IMR-90 (cell line): Measurements from ENCODE around the gene HUS1B. TPM values are rescaled to one million over a fixed set of nuclear protein-coding genes. Genes with fewer than 3 reads are reported as not detected.

Experiments
- ATAC-seq: fragments of 200-7000 bp; cut with Tn5 transposase; 2 replicates; pipeline ENCODE4 v1.9.1; 2020; ENCODE audit warnings: low read depth, mild to moderate bottlenecking, moderate library complexity
- BruUV-seq: library from RNA; stranded (reverse); fragments of 400-500 nt; replicated peaks from 2 replicates; lab custom pipeline; 2021; lab: Mats Ljungman, UMichigan
- CTCF ChIA-PET: fragments of 300-600 bp; formaldehyde crosslinking; extraction: SDS; loops from one replicate; lab custom pipeline; 2021; ENCODE audit warnings: antibody characterized with exemption; lab: Yijun Ruan, JAX
- POLR2A ChIA-PET: fragments of 300-600 bp; sonication (Branson Sonifier 250); formaldehyde crosslinking; loops from one replicate; lab custom pipeline; 2022; ENCODE audit warnings: antibody characterized with exemption; ENCODE audit not compliant: unreplicated experiment; lab: Charles Lee
- DNase-seq: peaks from one replicate; pipeline ENCODE4 v3.0.0; 2013
- H2AFZ ChIP-seq: replicated peaks from 2 replicates; pipeline ENCODE3; 2013; ENCODE audit warnings: low read length, mild to moderate bottlenecking; ENCODE audit not compliant: poor library complexity
- H2AK5ac ChIP-seq: 2 replicates; pipeline ENCODE4 v1.6.1; 2013; ENCODE audit warnings: low read depth, low read length, inconsistent platforms
- H2AK9ac ChIP-seq: replicated peaks from 2 replicates; pipeline ENCODE3; 2013; ENCODE audit warnings: mild to moderate bottlenecking, low read depth, low read length, moderate library complexity; ENCODE audit not compliant: poor library complexity
- H2BK120ac ChIP-seq: 2 replicates; pipeline ENCODE4 v1.6.1; 2013; ENCODE audit warnings: low read depth, low read length, inconsistent platforms
- H2BK15ac ChIP-seq: 3 replicates; pipeline ENCODE4 v1.6.1; 2013; ENCODE audit warnings: low read depth, low read length, inconsistent platforms
- H2BK20ac ChIP-seq: 2 replicates; pipeline ENCODE4 v1.6.1; 2013; ENCODE audit warnings: low read depth, mild to moderate bottlenecking, inconsistent platforms, low read length, moderate library complexity
- H2BK5ac ChIP-seq: 2 replicates; pipeline ENCODE4 v1.6.1; 2013; ENCODE audit warnings: mild to moderate bottlenecking, low read depth, low read length, inconsistent platforms; ENCODE audit not compliant: poor library complexity, severe bottlenecking
- H3K14ac ChIP-seq: replicated peaks from 2 replicates; pipeline ENCODE4 v1.6.1; 2013; ENCODE audit warnings: low read depth, low read length, inconsistent platforms
- H3K18ac ChIP-seq: 2 replicates; pipeline ENCODE4 v1.6.1; 2013; ENCODE audit warnings: low read depth, low read length, control low read depth
- H3K23ac ChIP-seq: 2 replicates; pipeline ENCODE4 v1.6.1; 2013; ENCODE audit warnings: low read depth, low read length, inconsistent platforms
- H3K27ac ChIP-seq: 2 replicates; pipeline ENCODE4 v1.5.1; 2013; ENCODE audit warnings: mild to moderate bottlenecking, control low read depth, low read length; ENCODE audit not compliant: insufficient read depth
- H3K27me3 ChIP-seq: 2 replicates; pipeline ENCODE4 v1.6.1; 2013; ENCODE audit warnings: low read length; ENCODE audit not compliant: control insufficient read depth, insufficient read depth
- H3K36me3 ChIP-seq: 2 replicates; pipeline ENCODE4 v1.6.1; 2013; ENCODE audit warnings: low read length, mixed read lengths; ENCODE audit not compliant: control insufficient read depth, insufficient read depth
- H3K4ac ChIP-seq: 2 replicates; pipeline ENCODE4 v1.6.1; 2013; ENCODE audit warnings: low read depth, low read length, inconsistent platforms
- H3K4me1 ChIP-seq: 2 replicates; pipeline ENCODE4 v1.6.1; 2013; ENCODE audit warnings: low read length, mixed read lengths; ENCODE audit not compliant: control insufficient read depth, insufficient read depth
- H3K4me2 ChIP-seq: 2 replicates; pipeline ENCODE4 v1.6.1; 2013; ENCODE audit warnings: low read depth, mild to moderate bottlenecking, control low read depth, low read length, moderate library complexity
- H3K4me3 ChIP-seq: 2 replicates; pipeline ENCODE4 v1.5.1; 2013; ENCODE audit warnings: low read depth, mild to moderate bottlenecking, control low read depth, low read length, moderate library complexity; ENCODE audit not compliant: insufficient read depth
- H3K56ac ChIP-seq: 2 replicates; pipeline ENCODE4 v1.6.1; 2013; ENCODE audit warnings: low read length, inconsistent platforms; ENCODE audit not compliant: insufficient read depth; ENCODE audit errors: extremely low read depth
- H3K79me1 ChIP-seq, 2 experiments: 2 replicates each; pipeline ENCODE4 v1.6.1; 2013; ENCODE audit warnings: low read length in 2 of 2, inconsistent platforms in 1 of 2, low read depth in 1 of 2
- H3K9ac ChIP-seq: 2 replicates; pipeline ENCODE4 v1.6.1; 2013; ENCODE audit warnings: low read depth, low read length, control low read depth
- H3K9me1 ChIP-seq: 2 replicates; pipeline ENCODE4 v1.6.1; 2013; ENCODE audit warnings: low read length, inconsistent platforms; ENCODE audit not compliant: insufficient read depth
- H3K9me3 ChIP-seq: 2 replicates; pipeline ENCODE4 v1.6.1; 2013; ENCODE audit warnings: low read length; ENCODE audit not compliant: control insufficient read depth, insufficient read depth
- H4K20me1 ChIP-seq: 2 replicates; pipeline ENCODE4 v1.6.1; 2013; ENCODE audit warnings: low read length, inconsistent platforms; ENCODE audit not compliant: insufficient read depth
- H4K5ac ChIP-seq: 2 replicates; pipeline ENCODE4 v1.6.1; 2013; ENCODE audit warnings: mild to moderate bottlenecking, low read depth, low read length, control low read depth
- H4K8ac ChIP-seq, 2 experiments: 2 replicates each; pipeline ENCODE4 v1.6.1; 2013; ENCODE audit warnings: low read depth in 2 of 2, low read length in 2 of 2, control low read depth in 1 of 2, inconsistent platforms in 1 of 2
- H4K91ac ChIP-seq: 2 replicates; pipeline ENCODE4 v1.6.1; 2013; ENCODE audit warnings: low read depth, low read length, inconsistent platforms; ENCODE audit not compliant: insufficient read depth
- BHLHE40 ChIP-seq: fragments of 150-350 bp; IDR thresholded peaks from 2 replicates; pipeline ENCODE4 v1.6.1; 2016; ENCODE audit warnings: mild to moderate bottlenecking, low read depth, low read length
- CEBPB ChIP-seq: IDR thresholded peaks from 2 replicates; pipeline ENCODE4 v1.6.1; 2012; ENCODE audit warnings: low read depth, low read length, improper control_type of control experiment
- CHD1 ChIP-seq: IDR thresholded peaks from 2 replicates; pipeline ENCODE4 v1.6.1; 2012; ENCODE audit warnings: low read depth, low read length, improper control_type of control experiment
- CTCF ChIP-seq: conservative IDR thresholded peaks from 2 replicates; pipeline ENCODE4 v1.5.1; 2012; ENCODE audit warnings: mild to moderate bottlenecking, low read depth, low read length, improper control_type of control experiment
- FOS ChIP-seq: fragments of 150-350 bp; IDR thresholded peaks from 2 replicates; pipeline ENCODE4 v1.6.1; 2016; ENCODE audit warnings: low read depth, low read length
- MAFK ChIP-seq: IDR thresholded peaks from 2 replicates; pipeline ENCODE4 v1.6.1; 2012; ENCODE audit warnings: low read depth, low read length, improper control_type of control experiment
- MAZ ChIP-seq: IDR thresholded peaks from 2 replicates; pipeline ENCODE4 v1.6.1; 2012; ENCODE audit warnings: low read depth, mild to moderate bottlenecking, low read length, improper control_type of control experiment, moderate library complexity, borderline replicate concordance
- MXI1 ChIP-seq: IDR thresholded peaks from 2 replicates; pipeline ENCODE4 v1.6.1; 2012; ENCODE audit warnings: low read depth, mild to moderate bottlenecking, low read length, moderate library complexity, borderline replicate concordance
- NFE2L2 ChIP-seq: fragments of 150-350 bp; IDR thresholded peaks from 2 replicates; pipeline ENCODE4 v1.6.1; 2016; ENCODE audit warnings: low read depth, mild to moderate bottlenecking, low read length
- POLR2A ChIP-seq: IDR thresholded peaks from 2 replicates; pipeline ENCODE4 v1.6.1; 2012; ENCODE audit warnings: mild to moderate bottlenecking, low read depth, low read length
- RAD21 ChIP-seq: IDR thresholded peaks from 2 replicates; pipeline ENCODE4 v1.6.1; 2012; ENCODE audit warnings: low read length, improper control_type of control experiment
- RCOR1 ChIP-seq: IDR thresholded peaks from 2 replicates; pipeline ENCODE4 v1.6.1; 2012; ENCODE audit warnings: mild to moderate bottlenecking, low read length, improper control_type of control experiment; ENCODE audit not compliant: insufficient replicate concordance
- RFX5 ChIP-seq: IDR thresholded peaks from 2 replicates; pipeline ENCODE4 v1.8.0; 2012; ENCODE audit warnings: low read depth, mild to moderate bottlenecking, low read length, moderate library complexity
- SMC3 ChIP-seq: fragments of 150-350 bp; IDR thresholded peaks from 2 replicates; pipeline ENCODE4 v1.6.1; 2016; ENCODE audit warnings: low read depth, mild to moderate bottlenecking, antibody characterized with exemption, low read length, moderate library complexity
- whole genome bisulfite sequencing, 2 experiments: methylation state at CpG; one replicate each; pipeline versions ENCODE4 v1.1.5 to v1.1.7; 2013; ENCODE audit warnings: missing lambda C conversion rate in 2 of 2; ENCODE audit not compliant: insufficient read length in 1 of 2; ENCODE audit errors: extremely low coverage in 2 of 2; 5-methylcytosine and 5-hydroxymethylcytosine counted together
- dilution Hi-C: fragments of 300-500 bp; cut with HindIII; formaldehyde crosslinking; loops from one replicate; pipeline ENCODE4 v1.14.3; 2018; ENCODE audit warnings: low sequenced_read_pairs; ENCODE audit not compliant: unreplicated experiment
- in situ Hi-C: fragments of 300-500 bp; cut with MboI; formaldehyde crosslinking; loops from 3 replicates; pipeline ENCODE4 v1.14.3; 2019; ENCODE audit warnings: low sequenced_read_pairs, inconsistent platforms, mixed read lengths
- intact Hi-C: fragments of 100-400 bp; cut with micrococcal nuclease; formaldehyde crosslinking; loops from 2 replicates; pipeline ENCODE4 v1.10.0; 2022
- polyA plus RNA-seq, 3 experiments: library from polyadenylated mRNA; depleted of rRNA; stranded (reverse); fragments of >200 nt; gene quantifications; 2 replicates each; pipeline ENCODE4 v1.2.3, GENCODE V29; 2012; ENCODE audit warnings: low replicate concordance in 1 of 3
- total RNA-seq: library from RNA; depleted of rRNA; stranded (reverse); fragments of >200 nt; gene quantifications from 2 replicates; pipeline ENCODE4 v1.2.3, GENCODE V29; 2012
- TF ChIP-seq, protein P1 (sequence below): fragments of 150-350 bp; IDR thresholded peaks from 2 replicates; pipeline ENCODE4 v1.6.1; 2017; ENCODE audit warnings: mild to moderate bottlenecking, antibody characterized with exemption, low read length, low read depth

Gene HUS1B
- total and polyA plus RNA-seq, 2 of the 4 experiments (the other 2 are of a cell fraction) = 0.36 to 0.39 TPM

GRCh38 chr6:692356-692851, 35.5 kb upstream of the HUS1B start:
- dilution Hi-C loops (no loop called here), in situ Hi-C loops (no loop called here), intact Hi-C loops (no loop called here)
- 1% methylated on average over 39 of the region's 45 CpGs; no CpG with 5 or more reads in 1 of the 2 experiments for WGBS, 2 experiments
- Histone ChIP-seq H3K56ac (no peak overlapping the region), H2BK15ac (no peak overlapping the region), H3K4me2 (peak overlapping the region; percentile 83), H3K14ac (peak overlapping the region; percentile 1; the same call in 1 of the 2 replicates), H3K23ac (peak overlapping the region; percentile 10; the same call in 1 of the 2 replicates), H4K20me1 (peaks cover 3% of the 10 kb centered on the region; the same call in 1 of the 2 replicates), H3K27ac (peak overlapping the region; percentile 21), H2AK9ac (peak overlapping the region; percentile 22), H3K27me3 (no peaks in the 10 kb centered on the region), H3K36me3 (peaks cover 4% of the 10 kb centered on the region; the same call in 1 of the 2 replicates), H3K9ac (peak overlapping the region; percentile 41), H3K4me1 (no peaks in the 10 kb centered on the region), H3K4ac (peak overlapping the region; percentile 22; the same call in 1 of the 2 replicates), H2BK120ac (no peak overlapping the region), H2BK20ac (no peak overlapping the region), H2AK5ac (peak overlapping the region; percentile 68; the same call in 1 of the 2 replicates), H4K5ac (peak overlapping the region; percentile 37; the same call in 1 of the 2 replicates), H3K79me1 (peaks cover 35 to 54% of the 10 kb centered on the region in 2 experiments), H4K8ac (peak overlapping the region in 1 of 2 experiments; percentile 29; a peak in 1 of 4 replicates), H3K9me3 (no peaks in the 10 kb centered on the region), H2BK5ac (no peak overlapping the region), H3K9me1 (peaks cover 3% of the 10 kb centered on the region; the same call in 1 of the 2 replicates), H3K18ac (no peak overlapping the region), H2AFZ (peak overlapping the region; percentile 96), H4K91ac (peak overlapping the region; percentile 3; the same call in 1 of the 2 replicates), H3K4me3 (peak overlapping the region; percentile 88)
- peak; percentile 84 for ATAC-seq
- BruUV-seq = no TSS peak
- ChIA-PET POLR2A (interaction anchor here (0.5 kb wide), 1 partner anchor 705 kb away, joined by 6 read pairs; no protein-coding TSS in a partner anchor), CTCF (no interaction called here)
- peak; percentile 34 for DNase-seq
- peak; percentile 28; the same call in 1 of the 2 replicates for TF ChIP-seq MXI1
- no peak for TF ChIP-seq NFE2L2
- no peak for TF ChIP-seq RAD21
- TF ChIP-seq SMC3 = no peak
- no peak for TF ChIP-seq POLR2A
- TF ChIP-seq MAFK = no peak
- no peak for TF ChIP-seq CEBPB
- TF ChIP-seq CTCF = no peak
- TF ChIP-seq MAZ = 0 out of 2 replicates have a peak, but pooled peaks have one; percentile 10
- no peak for TF ChIP-seq RCOR1
- TF ChIP-seq RFX5 = no peak
- TF ChIP-seq BHLHE40 = no peak
- no peak for TF ChIP-seq CHD1
- TF ChIP-seq FOS = no peak
- TF ChIP-seq, protein P1, sequence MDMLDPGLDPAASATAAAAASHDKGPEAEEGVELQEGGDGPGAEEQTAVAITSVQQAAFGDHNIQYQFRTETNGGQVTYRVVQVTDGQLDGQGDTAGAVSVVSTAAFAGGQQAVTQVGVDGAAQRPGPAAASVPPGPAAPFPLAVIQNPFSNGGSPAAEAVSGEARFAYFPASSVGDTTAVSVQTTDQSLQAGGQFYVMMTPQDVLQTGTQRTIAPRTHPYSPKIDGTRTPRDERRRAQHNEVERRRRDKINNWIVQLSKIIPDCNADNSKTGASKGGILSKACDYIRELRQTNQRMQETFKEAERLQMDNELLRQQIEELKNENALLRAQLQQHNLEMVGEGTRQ = no peak
